HEK293 (cell line): ENCODE results near the gene AVEN.
A peak's percentile ranks its signal among the peaks of the same experiment; 100 is the strongest.

Experiments used
- CTCF ChIA-PET: fragments of 350-600 bp; formaldehyde crosslinking; extraction: SDS; loops from one replicate; lab custom pipeline; 2021; ENCODE audit warnings: antibody characterized with exemption; lab: Yijun Ruan, JAX
- POLR2A ChIA-PET: fragments of 300-600 bp; formaldehyde crosslinking; extraction: SDS; loops from one replicate; lab custom pipeline; 2020; ENCODE audit warnings: antibody characterized with exemption, inconsistent platforms; lab: Yijun Ruan, JAX
- H3K27ac ChIP-seq: fragments of 200-500 bp; sonication (Bioruptor generic); 2 replicates; pipeline ENCODE4 v1.5.1; 2014; ENCODE audit warnings: low read depth, low read length, control low read depth, inconsistent platforms; ENCODE audit errors: extremely low read depth
- H3K36me3 ChIP-seq, 2 experiments: fragments of 200-500 bp in 1 of 2; sonication (Bioruptor generic) in 1 of 2; 1 replicate in 1 of 2; 2 replicates in 1 of 2; pipeline ENCODE4 v1.5.1; 2014 to 2017; ENCODE audit warnings: inconsistent platforms in 2 of 2, low read length in 2 of 2; ENCODE audit not compliant: control insufficient read depth in 2 of 2, insufficient read depth in 1 of 2
- H3K4me1 ChIP-seq: fragments of 200-500 bp; sonication (Bioruptor generic); 2 replicates; pipeline ENCODE4 v1.5.1; 2014; ENCODE audit warnings: mild to moderate bottlenecking, low read length, inconsistent platforms; ENCODE audit not compliant: control insufficient read depth, insufficient read depth
- H3K4me3 ChIP-seq: 2 replicates; pipeline ENCODE4 v1.5.1; 2011; ENCODE audit warnings: low read depth, mild to moderate bottlenecking, control low read depth, low read length, moderate library complexity
- H3K9me3 ChIP-seq: fragments of 200-500 bp; sonication (Bioruptor generic); 2 replicates; pipeline ENCODE4 v1.5.1; 2014; ENCODE audit warnings: low read depth, low read length, inconsistent platforms; ENCODE audit not compliant: control insufficient read depth, insufficient read depth
- AEBP2 ChIP-seq: fragments of 450-650 bp; formaldehyde crosslinking; IDR thresholded peaks from 2 replicates; pipeline ENCODE4 v1.5.1; 2016; ENCODE audit warnings: missing biosample characterization, missing genetic modification characterization, borderline replicate concordance
- ATF2 ChIP-seq: fragments of 450-650 bp; formaldehyde crosslinking; IDR thresholded peaks from 2 replicates; pipeline ENCODE4 v1.5.1; 2016; ENCODE audit warnings: missing biosample characterization, missing genetic modification characterization, low read depth
- BCL11A ChIP-seq: fragments of 450-650 bp; formaldehyde crosslinking; IDR thresholded peaks from 2 replicates; pipeline ENCODE4 v1.5.1; 2016; ENCODE audit warnings: low read depth, missing biosample characterization, missing genetic modification characterization
- GLI4 ChIP-seq: fragments of 450-650 bp; formaldehyde crosslinking; IDR thresholded peaks from 2 replicates; pipeline ENCODE4 v1.5.1; 2016; ENCODE audit warnings: missing biosample characterization, missing genetic modification characterization
- HOXC10 ChIP-seq: sonication (generic); formaldehyde crosslinking; IDR thresholded peaks from 2 replicates; pipeline ENCODE4 v1.8.1; 2023; ENCODE audit warnings: mild to moderate bottlenecking, missing genetic modification reagents
- PRDM1 ChIP-seq: fragments of 450-650 bp; formaldehyde crosslinking; IDR thresholded peaks from 2 replicates; pipeline ENCODE4; 2016; ENCODE audit warnings: missing biosample characterization, missing genetic modification characterization
- SETDB1 ChIP-seq: IDR thresholded peaks from one replicate; pipeline ENCODE4 v1.6.1; 2017; ENCODE audit warnings: mild to moderate bottlenecking, low read length, moderate library complexity, mixed read lengths; ENCODE audit not compliant: insufficient read length
- ZBTB20 ChIP-seq: fragments of 450-650 bp; formaldehyde crosslinking; IDR thresholded peaks from 2 replicates; pipeline ENCODE4 v1.5.1; 2016; ENCODE audit warnings: missing biosample characterization, missing genetic modification characterization
- ZFP3 ChIP-seq: fragments of 450-650 bp; formaldehyde crosslinking; IDR thresholded peaks from 2 replicates; pipeline ENCODE4 v1.5.1; 2016; ENCODE audit warnings: low read depth, missing biosample characterization, missing genetic modification characterization
- ZFP41 ChIP-seq: fragments of 450-650 bp; formaldehyde crosslinking; IDR thresholded peaks from 2 replicates; pipeline ENCODE4 v1.5.1; 2016; ENCODE audit warnings: missing biosample characterization, missing genetic modification characterization, borderline replicate concordance
- ZNF133 ChIP-seq: fragments of 450-650 bp; formaldehyde crosslinking; IDR thresholded peaks from 2 replicates; pipeline ENCODE4 v1.5.1; 2016; ENCODE audit warnings: missing biosample characterization, missing genetic modification characterization
- ZNF140 ChIP-seq: fragments of 450-650 bp; formaldehyde crosslinking; IDR thresholded peaks from 2 replicates; pipeline ENCODE4 v1.5.1; 2016; ENCODE audit warnings: missing biosample characterization, missing genetic modification characterization
- ZNF146 ChIP-seq: fragments of 450-650 bp; formaldehyde crosslinking; IDR thresholded peaks from 2 replicates; pipeline ENCODE4 v1.5.1; 2016; ENCODE audit warnings: missing biosample characterization, missing genetic modification characterization
- ZNF169 ChIP-seq: fragments of 450-650 bp; formaldehyde crosslinking; IDR thresholded peaks from 2 replicates; pipeline ENCODE4 v1.5.1; 2016; ENCODE audit warnings: missing biosample characterization, missing genetic modification characterization
- ZNF174 ChIP-seq: fragments of 450-650 bp; formaldehyde crosslinking; IDR thresholded peaks from 2 replicates; pipeline ENCODE4 v1.5.0; 2017; ENCODE audit warnings: missing biosample characterization, mild to moderate bottlenecking, missing genetic modification characterization
- ZNF248 ChIP-seq: fragments of 450-650 bp; formaldehyde crosslinking; IDR thresholded peaks from 2 replicates; pipeline ENCODE4 v1.5.1; 2017; ENCODE audit warnings: missing biosample characterization, missing genetic modification characterization
- ZNF335 ChIP-seq: fragments of 450-650 bp; formaldehyde crosslinking; conservative IDR thresholded peaks from 2 replicates; pipeline ENCODE4 v1.5.1; 2016; ENCODE audit warnings: missing biosample characterization, missing genetic modification characterization
- ZNF416 ChIP-seq: fragments of 450-650 bp; formaldehyde crosslinking; IDR thresholded peaks from 2 replicates; pipeline ENCODE4 v1.5.1; 2016; ENCODE audit warnings: missing biosample characterization, missing genetic modification characterization
- ZNF473 ChIP-seq: fragments of 450-650 bp; formaldehyde crosslinking; IDR thresholded peaks from 2 replicates; pipeline ENCODE4 v1.5.1; 2017; ENCODE audit warnings: missing biosample characterization, missing genetic modification characterization
- ZNF514 ChIP-seq: fragments of 450-650 bp; formaldehyde crosslinking; IDR thresholded peaks from 2 replicates; pipeline ENCODE4 v1.5.1; 2016; ENCODE audit warnings: missing biosample characterization, missing genetic modification characterization
- ZNF544 ChIP-seq: fragments of 450-650 bp; formaldehyde crosslinking; IDR thresholded peaks from 2 replicates; pipeline ENCODE4 v1.5.0; 2017; ENCODE audit warnings: missing biosample characterization, missing genetic modification characterization
- ZNF549 ChIP-seq: fragments of 450-650 bp; IDR thresholded peaks from 2 replicates; pipeline ENCODE4 v1.5.1; 2018; ENCODE audit warnings: missing biosample characterization, missing genetic modification characterization, mild to moderate bottlenecking, inconsistent platforms, moderate library complexity
- ZNF664 ChIP-seq: fragments of 450-650 bp; formaldehyde crosslinking; IDR thresholded peaks from 2 replicates; pipeline ENCODE4 v1.5.1; 2016; ENCODE audit warnings: missing biosample characterization, missing genetic modification characterization
- ZNF692 ChIP-seq: fragments of 450-650 bp; formaldehyde crosslinking; IDR thresholded peaks from 2 replicates; pipeline ENCODE4 v1.5.1; 2016; ENCODE audit warnings: missing biosample characterization, missing genetic modification characterization
- ZNF704 ChIP-seq: fragments of 450-650 bp; formaldehyde crosslinking; IDR thresholded peaks from 2 replicates; pipeline ENCODE4 v1.5.1; 2016; ENCODE audit warnings: missing biosample characterization, missing genetic modification characterization
- ZNF792 ChIP-seq: fragments of 450-650 bp; formaldehyde crosslinking; IDR thresholded peaks from 2 replicates; pipeline ENCODE4 v1.5.1; 2016; ENCODE audit warnings: missing biosample characterization, missing genetic modification characterization
- ZSCAN16 ChIP-seq: fragments of 450-650 bp; formaldehyde crosslinking; IDR thresholded peaks from 2 replicates; pipeline ENCODE4 v1.5.1; 2016; ENCODE audit warnings: missing biosample characterization, missing genetic modification characterization
- ZSCAN23 ChIP-seq: fragments of 450-650 bp; formaldehyde crosslinking; IDR thresholded peaks from 2 replicates; pipeline ENCODE4 v1.5.1; 2016; ENCODE audit warnings: missing biosample characterization, missing genetic modification characterization
- ZSCAN4 ChIP-seq: fragments of 450-650 bp; formaldehyde crosslinking; IDR thresholded peaks from 2 replicates; pipeline ENCODE4 v1.5.1; 2017; ENCODE audit warnings: missing biosample characterization, missing genetic modification characterization

AVEN gene

GRCh38 chr15:33903661-33904060 lies 135.3 kb downstream of the AVEN start:
- no peaks in the 10 kb centered on the region for H3K36me3 ChIP-seq
- POLR2A ChIA-PET = no interaction called here
- no peak overlapping the region for H3K27ac ChIP-seq
- CTCF ChIA-PET = no interaction called here
- H3K9me3 ChIP-seq = no peaks in the 10 kb centered on the region
- H3K4me1 ChIP-seq = 0 out of 2 replicates have a peak, but pooled peaks cover 1% of the 10 kb centered on the region
- no peak overlapping the region for H3K4me3 ChIP-seq
- TF ChIP-seq ZNF514 (tag by site-specific recombination) (no peak), ZNF133 (tag by site-specific recombination) (no peak), ZNF549 (tag by site-specific recombination) (no peak), ZSCAN23 (tag by site-specific recombination) (no peak), GLI4 (tag by site-specific recombination) (no peak), ZNF146 (tag by site-specific recombination) (no peak), ZNF416 (tag by site-specific recombination) (no peak), ZSCAN4 (no peak), AEBP2 (tag by site-specific recombination) (no peak), ZNF140 (no peak), ZNF664 (tag by site-specific recombination) (no peak), ZNF704 (no peak)

DNA sequence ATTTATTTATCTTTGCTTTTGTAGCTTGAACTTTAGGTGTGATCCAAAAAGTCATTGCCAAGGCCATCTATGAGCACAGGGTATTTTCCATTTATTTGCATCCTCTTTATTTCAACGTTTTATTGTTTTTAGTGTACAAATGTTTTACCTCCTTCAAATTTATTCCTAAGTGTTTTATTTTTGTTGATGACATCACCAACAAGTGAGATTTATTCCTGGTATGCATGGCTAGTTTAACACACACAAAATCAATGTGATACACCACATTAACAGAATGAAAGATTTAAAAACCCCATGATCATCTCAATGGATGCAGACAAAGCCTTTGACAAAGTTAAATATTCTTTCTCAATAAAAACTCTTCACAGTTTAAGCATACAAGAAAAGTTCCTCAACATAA lies 137.0 kb downstream of the AVEN start:
- no peaks in the 10 kb centered on the region for H3K4me1 ChIP-seq
- ChIA-PET POLR2A (no interaction called here), CTCF (interaction anchor here (0.5 kb wide), 1 partner anchor 675 kb away, joined by 3 read pairs; no protein-coding TSS in a partner anchor)
- TF ChIP-seq ZNF692 (tag by site-specific recombination) = no peak
- peak; percentile 61 for TF ChIP-seq ATF2 (tag by site-specific recombination)
- TF ChIP-seq, all 188 proteins: peak for 1
- Histone ChIP-seq H3K27ac (no peak overlapping the region), H3K36me3 (no peaks in the 10 kb centered on the region), H3K9me3 (no peaks in the 10 kb centered on the region), H3K4me3 (no peak overlapping the region)

- ChIA-PET POLR2A (no interaction called here), CTCF (interaction anchor here (0.7 to 1.0 kb wide), 2 partner anchors 82 to 91 kb away, joined by 3 to 7 read pairs; no protein-coding TSS in a partner anchor)
- no peak overlapping the region for H3K4me3 ChIP-seq
- H3K9me3 ChIP-seq = no peaks in the 10 kb centered on the region
- no peaks in the 10 kb centered on the region for H3K36me3 ChIP-seq
- H3K27ac ChIP-seq = no peak overlapping the region
- no peaks in the 10 kb centered on the region for H3K4me1 ChIP-seq
- TF ChIP-seq HOXC10 (CRISPR knock-in tag) (no peak), ZNF335 (tag by site-specific recombination) (no peak), ZFP41 (tag by site-specific recombination) (no peak), ZSCAN16 (tag by site-specific recombination) (no peak), ZNF473 (tag by site-specific recombination) (no peak), ZNF174 (no peak), PRDM1 (no peak), BCL11A (tag by site-specific recombination) (no peak), ZNF544 (tag by site-specific recombination) (no peak), ZNF792 (no peak), ZBTB20 (tag by site-specific recombination) (no peak), ZNF248 (tag by site-specific recombination) (no peak), ZFP3 (no peak), SETDB1 (no peak), ZNF169 (tag by site-specific recombination) (no peak)
Observed at GRCh38 chr15:33894193-33894592, 144.8 kb downstream of the AVEN start.
